ENCODE measurements around the gene NAMPT. TPM values are rescaled to one million over a fixed set of nuclear protein-coding genes. Genes with fewer than 3 reads are reported as not detected.
"Not testable (repeated sequence)": the region's sequence is repeated elsewhere in the genome, so short reads cannot be mapped to it uniquely, and the experiment has no call there.

NAMPT gene
- total RNA-seq, 2 donors from 2014 or later = 88.6 to 273 TPM

DNA sequence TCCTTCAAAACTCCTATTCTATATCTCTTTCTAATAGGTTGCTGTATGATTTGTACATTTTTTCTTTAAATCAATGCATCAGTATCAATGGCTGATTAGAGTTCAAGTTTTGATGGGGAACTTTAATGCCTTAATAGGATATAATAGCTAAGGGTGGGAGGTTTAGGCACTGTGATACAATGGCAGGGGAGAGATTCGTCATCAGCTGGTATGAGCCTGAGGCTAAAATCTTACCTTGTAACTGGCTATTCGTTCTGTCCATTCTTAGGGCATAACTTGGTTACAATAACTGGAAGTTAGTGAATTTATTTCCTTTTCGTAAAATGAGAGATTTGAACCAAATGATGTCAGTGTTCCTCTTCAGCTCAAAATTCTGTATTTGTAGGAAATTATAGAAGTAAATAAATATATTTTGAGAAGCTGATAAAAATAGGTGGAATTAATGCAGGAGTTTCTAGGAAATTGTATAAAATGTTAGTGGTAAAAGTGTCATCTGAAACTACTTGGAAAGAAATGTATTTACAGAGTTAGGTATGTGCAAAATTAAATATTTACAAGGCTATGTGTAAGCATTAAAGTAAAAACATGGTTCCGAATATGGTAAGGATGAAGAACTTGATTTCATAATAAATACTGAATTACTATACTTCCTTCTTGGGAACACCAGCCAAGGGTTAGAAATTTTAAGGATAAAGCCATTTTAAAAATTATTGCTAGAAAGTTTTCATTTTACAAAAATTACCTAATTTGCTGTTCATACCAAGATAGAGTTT is 27.5 kb upstream of the NAMPT start:
- no peak for TF ChIP-seq CTCF (IDR thresholded peaks at IDR 0.05)
- Histone ChIP-seq H3K36me3 (no peaks in the 10 kb centered on the region), H3K27me3 (no peaks in the 10 kb centered on the region), H3K9me3 (no peaks in the 10 kb centered on the region), H3K4me3 (no peak overlapping the region), H3K9ac (ENCODE audit: low read depth in 2 of 2, low read length in 2 of 2) (no peak overlapping the region), H3K4me1 (no peaks in the 10 kb centered on the region), H3K27ac (no peak overlapping the region)
- DNase-seq = no peak
- intact Hi-C loops (cut with DNase I) = no loop called here

DNA sequence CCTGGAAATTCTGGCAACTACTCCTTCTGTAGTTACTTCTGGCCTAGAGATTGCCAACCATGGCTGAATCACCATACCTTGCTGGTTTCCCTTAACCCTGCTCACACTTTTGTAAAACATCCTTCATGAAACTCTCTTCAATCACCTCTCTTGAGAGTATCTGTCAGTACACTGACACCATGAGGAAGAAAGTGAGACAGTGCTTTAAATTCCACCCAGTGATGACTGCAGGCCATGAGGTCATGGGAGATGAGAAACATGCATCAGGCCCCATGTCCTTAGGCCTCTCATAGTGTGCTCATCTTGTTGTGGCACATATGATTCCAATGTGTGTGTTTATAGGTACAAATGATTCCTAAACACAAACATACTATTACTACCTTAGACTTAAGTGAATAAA is 24.6 kb upstream of the NAMPT start:
- intact Hi-C loops (cut with DNase I) = no loop called here
- Histone ChIP-seq H3K4me1 (no peaks in the 10 kb centered on the region), H3K4me3 (no peak overlapping the region), H3K36me3 (no peaks in the 10 kb centered on the region), H3K9ac (ENCODE audit: low read depth in 2 of 2, low read length in 2 of 2) (no peak overlapping the region), H3K9me3 (no peaks in the 10 kb centered on the region), H3K27me3 (no peaks in the 10 kb centered on the region), H3K27ac (no peak overlapping the region)
- no peak for DNase-seq
- no peak for TF ChIP-seq CTCF (IDR thresholded peaks at IDR 0.05)

GRCh38 chr7:106306256-106306655 is 21.5 kb upstream of the NAMPT start:
- intact Hi-C loops (cut with DNase I) = no loop called here
- TF ChIP-seq CTCF (IDR thresholded peaks at IDR 0.05) = no peak
- no peak overlapping the region for H3K27ac ChIP-seq
- H3K4me1 ChIP-seq = no peaks in the 10 kb centered on the region
- no peaks in the 10 kb centered on the region for H3K27me3 ChIP-seq
- no peak overlapping the region for H3K9ac ChIP-seq (ENCODE audit: low read depth in 2 of 2, low read length in 2 of 2)
- DNase-seq = no peak
- H3K9me3 ChIP-seq = no peaks in the 10 kb centered on the region
- no peak overlapping the region for H3K4me3 ChIP-seq
- no peaks in the 10 kb centered on the region for H3K36me3 ChIP-seq

- Histone ChIP-seq H3K4me1 (no peaks in the 10 kb centered on the region), H3K27me3 (no peaks in the 10 kb centered on the region), H3K9ac (ENCODE audit: low read depth in 2 of 2, low read length in 2 of 2) (no peak overlapping the region), H3K4me3 (no peak overlapping the region), H3K27ac (no peak overlapping the region), H3K36me3 (no peaks in the 10 kb centered on the region), H3K9me3 (no peaks in the 10 kb centered on the region)
- intact Hi-C loops (cut with DNase I) = no loop called here
- no peak for DNase-seq
- no peak for TF ChIP-seq CTCF (IDR thresholded peaks at IDR 0.05)
These were observed 20.9 kb upstream of the NAMPT start for GRCh38 chr7:106305732-106306131.

GRCh38 chr7:106304568-106304967 is 19.8 kb upstream of the NAMPT start:
- H3K9ac ChIP-seq (ENCODE audit: low read depth in 2 of 2, low read length in 2 of 2) = no peak overlapping the region
- H3K36me3 ChIP-seq = no peaks in the 10 kb centered on the region
- no peak for DNase-seq
- no peaks in the 10 kb centered on the region for H3K9me3 ChIP-seq
- no peak overlapping the region for H3K4me3 ChIP-seq
- no peak for TF ChIP-seq CTCF (IDR thresholded peaks at IDR 0.05)
- no peak overlapping the region for H3K27ac ChIP-seq
- no peaks in the 10 kb centered on the region for H3K4me1 ChIP-seq
- H3K27me3 ChIP-seq = no peaks in the 10 kb centered on the region
- intact Hi-C loops (cut with DNase I) = no loop called here

DNA sequence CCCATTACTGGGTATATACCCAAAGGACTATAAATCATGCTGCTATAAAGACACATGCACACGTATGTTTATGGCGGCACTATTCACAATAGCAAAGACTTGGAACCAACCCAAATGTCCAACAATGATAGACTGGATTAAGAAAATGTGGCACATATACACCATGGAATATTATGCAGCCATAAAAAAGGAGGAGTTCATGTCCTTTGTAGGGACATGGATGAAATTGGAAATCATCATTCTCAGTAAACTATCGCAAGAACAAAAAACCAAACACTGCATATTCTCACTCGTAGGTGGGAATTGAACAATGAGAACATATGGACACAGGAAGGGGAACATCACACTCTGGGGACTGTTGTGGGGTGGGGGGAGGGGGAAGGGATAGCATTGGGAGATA is 13.8 kb upstream of the NAMPT start:
- H3K4me1 ChIP-seq; intact Hi-C loops (cut with DNase I); H3K36me3 ChIP-seq; H3K9ac ChIP-seq (ENCODE audit: low read depth in 2 of 2, low read length in 2 of 2); DNase-seq; H3K27me3 ChIP-seq; H3K4me3 ChIP-seq; H3K9me3 ChIP-seq; H3K27ac ChIP-seq: not testable (repeated sequence)

GRCh38 chr7:106298155-106298554 is 13.4 kb upstream of the NAMPT start:
- intact Hi-C loops (cut with DNase I); H3K27me3 ChIP-seq; H3K4me1 ChIP-seq; H3K27ac ChIP-seq; H3K4me3 ChIP-seq; H3K9me3 ChIP-seq; DNase-seq; H3K9ac ChIP-seq (ENCODE audit: low read depth in 2 of 2, low read length in 2 of 2); H3K36me3 ChIP-seq: not testable (repeated sequence)
